ENCODE measurements around the gene FCN1. TPM values are rescaled to one million over a fixed set of nuclear protein-coding genes. Genes with fewer than 3 reads are reported as not detected.

The FCN1 gene
- total and polyA plus RNA-seq, 3 experiments from 2014 or later, result 1.6 to 2.3 TPM; not detected in 1

DNA sequence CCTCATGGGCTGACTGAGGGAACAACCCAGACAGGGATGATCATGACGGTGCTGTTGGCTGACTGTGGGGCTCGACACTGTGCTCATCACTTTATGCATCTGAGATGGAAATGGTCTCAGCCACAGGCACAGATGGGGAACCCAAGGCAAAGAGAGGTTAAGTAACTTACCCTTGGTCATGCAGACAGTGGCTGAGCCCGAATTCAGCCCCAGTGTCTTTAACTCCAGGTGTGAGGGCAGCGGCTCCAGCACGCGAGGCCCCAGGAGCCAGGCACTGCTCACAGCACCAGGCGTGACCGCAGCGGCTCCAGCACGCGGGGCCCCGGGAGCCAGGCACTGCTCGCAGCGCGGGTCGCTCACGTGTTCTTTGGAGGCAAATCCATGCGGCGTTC lies 45.3 kb upstream of the FCN1 start:
- Histone ChIP-seq H3K27ac (ENCODE audit: low read depth, low read length) (no peak overlapping the region), H3K36me3 (ENCODE audit: insufficient read depth, low read length) (no peaks in the 10 kb centered on the region), H3K9me3 (ENCODE audit: low read length) (no peaks in the 10 kb centered on the region), H3K4me1 (ENCODE audit: insufficient read depth, low read length) (no peaks in the 10 kb centered on the region), H3K4me3 (ENCODE audit: low read length) (no peak overlapping the region), H3K27me3 (ENCODE audit: insufficient read depth, low read length, poor library complexity, severe bottlenecking) (no peaks in the 10 kb centered on the region)
- Mint-ChIP-seq H3K4me1 (no peaks in the 10 kb centered on the region), H3K36me3 (no peaks in the 10 kb centered on the region), H3K9me3 (no peaks in the 10 kb centered on the region), H3K27ac (no peak overlapping the region), H3K27me3 (peaks cover 0 to 10% of the 10 kb centered on the region in 2 donors), H3K4me3 (no peak overlapping the region)
- ChIA-PET CTCF (no interaction called here), POLR2A (no interaction called here)
- no peak for DNase-seq

DNA sequence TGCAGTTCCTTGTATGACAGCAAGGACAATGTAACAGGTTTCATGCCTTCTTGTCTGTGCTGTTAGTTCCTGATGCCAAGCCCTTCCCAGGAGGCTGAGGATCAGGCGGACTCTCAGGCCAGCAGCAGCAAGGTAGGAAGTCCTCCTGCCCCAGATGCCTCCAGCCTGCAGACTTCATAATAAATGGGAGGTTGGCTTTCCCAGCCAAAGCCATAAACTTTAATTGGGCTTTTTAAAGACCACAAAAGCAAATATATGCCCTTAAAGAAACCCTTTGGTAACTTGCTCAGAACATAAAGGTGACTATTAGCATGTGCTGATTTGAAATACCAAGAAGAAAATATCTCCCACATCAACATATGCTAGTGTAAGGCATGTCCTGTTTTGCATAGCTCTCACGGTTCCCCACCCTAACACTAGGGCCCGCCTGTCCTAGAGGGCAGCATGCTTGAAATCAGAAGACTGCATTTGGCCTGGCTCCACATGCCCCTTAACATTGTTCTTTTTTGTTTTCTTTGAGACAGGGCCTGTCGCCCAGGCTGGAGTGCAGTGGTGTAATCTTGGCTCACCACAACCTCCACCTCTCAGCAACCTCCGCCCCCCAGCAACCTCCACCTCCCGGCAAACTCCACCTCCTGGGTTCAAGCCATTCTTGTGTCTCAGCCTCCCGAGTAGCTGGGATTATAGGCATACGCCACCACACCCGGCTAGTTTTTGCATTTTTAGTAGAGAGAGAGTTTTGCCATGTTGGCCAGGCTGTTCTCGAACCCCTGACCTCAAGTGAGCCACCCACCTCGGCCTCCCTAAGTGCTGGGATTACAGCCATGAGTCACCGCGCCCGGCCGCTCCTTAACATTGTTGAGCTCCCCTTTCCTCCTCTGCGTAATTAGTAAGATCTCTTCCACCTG lies 44.6 kb upstream of the FCN1 start:
- Mint-ChIP-seq H3K4me3 (no peak overlapping the region), H3K4me1 (no peaks in the 10 kb centered on the region), H3K9me3 (no peaks in the 10 kb centered on the region), H3K27ac (no peak overlapping the region), H3K27me3 (peaks cover 0 to 6% of the 10 kb centered on the region in 2 donors), H3K36me3 (no peaks in the 10 kb centered on the region)
- H3K27ac ChIP-seq (ENCODE audit: low read depth, low read length), result no peak overlapping the region
- H3K27me3 ChIP-seq (ENCODE audit: insufficient read depth, low read length, poor library complexity, severe bottlenecking), result no peaks in the 10 kb centered on the region
- POLR2A ChIA-PET, result no interaction called here
- no peaks in the 10 kb centered on the region for H3K9me3 ChIP-seq (ENCODE audit: low read length)
- no peak for DNase-seq
- H3K4me3 ChIP-seq (ENCODE audit: low read length), result no peak overlapping the region
- no peaks in the 10 kb centered on the region for H3K36me3 ChIP-seq (ENCODE audit: insufficient read depth, low read length)
- CTCF ChIA-PET, result no interaction called here
- no peaks in the 10 kb centered on the region for H3K4me1 ChIP-seq (ENCODE audit: insufficient read depth, low read length)

DNA sequence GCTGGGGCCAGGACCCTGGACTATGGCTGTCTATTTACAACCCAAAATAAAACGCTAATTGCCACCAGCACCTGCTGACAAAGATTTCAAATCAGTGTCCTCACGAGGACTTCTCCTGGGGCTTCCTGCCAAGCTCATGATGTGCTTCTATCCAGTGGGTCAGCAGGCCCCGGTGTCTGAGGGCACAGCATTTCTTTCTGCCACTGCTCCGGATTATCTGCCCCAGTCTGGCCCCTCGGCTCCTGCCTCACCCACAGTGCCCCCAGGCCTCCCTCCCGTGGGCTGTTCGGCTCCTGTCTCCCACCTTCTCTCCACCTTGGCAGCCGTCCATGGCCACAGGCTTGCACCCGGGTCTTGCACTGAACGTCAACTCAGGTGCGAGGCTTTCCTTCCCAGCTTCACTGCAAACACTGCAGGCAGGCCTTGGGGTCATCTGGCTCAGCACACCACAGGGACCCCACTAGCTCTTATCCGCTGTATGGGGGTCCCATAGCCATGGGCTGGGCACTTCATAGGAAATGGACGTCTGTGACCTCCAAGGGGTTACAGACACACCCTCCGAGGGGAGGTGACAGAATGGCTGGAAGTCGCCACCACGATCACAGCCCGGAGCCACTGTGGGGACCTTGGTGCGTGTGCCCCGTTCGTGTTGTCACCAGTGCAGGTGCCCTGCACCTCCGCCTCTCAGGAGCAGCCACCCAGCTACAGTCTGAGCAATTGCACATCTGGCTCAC lies 43.8 kb upstream of the FCN1 start:
- no peak overlapping the region for H3K4me3 Mint-ChIP-seq
- peaks cover 0 to 6% of the 10 kb centered on the region in 2 donors for H3K27me3 Mint-ChIP-seq
- Histone ChIP-seq H3K4me3 (ENCODE audit: low read length) (no peak overlapping the region), H3K27ac (ENCODE audit: low read depth, low read length) (no peak overlapping the region), H3K36me3 (ENCODE audit: insufficient read depth, low read length) (no peaks in the 10 kb centered on the region), H3K4me1 (ENCODE audit: insufficient read depth, low read length) (no peaks in the 10 kb centered on the region), H3K9me3 (ENCODE audit: low read length) (no peaks in the 10 kb centered on the region), H3K27me3 (ENCODE audit: insufficient read depth, low read length, poor library complexity, severe bottlenecking) (no peaks in the 10 kb centered on the region)
- H3K9me3 Mint-ChIP-seq, result no peaks in the 10 kb centered on the region
- no peak overlapping the region for H3K27ac Mint-ChIP-seq
- H3K36me3 Mint-ChIP-seq, result no peaks in the 10 kb centered on the region
- ChIA-PET POLR2A (no interaction called here), CTCF (no interaction called here)
- no peak for DNase-seq
- H3K4me1 Mint-ChIP-seq, result no peaks in the 10 kb centered on the region

DNA sequence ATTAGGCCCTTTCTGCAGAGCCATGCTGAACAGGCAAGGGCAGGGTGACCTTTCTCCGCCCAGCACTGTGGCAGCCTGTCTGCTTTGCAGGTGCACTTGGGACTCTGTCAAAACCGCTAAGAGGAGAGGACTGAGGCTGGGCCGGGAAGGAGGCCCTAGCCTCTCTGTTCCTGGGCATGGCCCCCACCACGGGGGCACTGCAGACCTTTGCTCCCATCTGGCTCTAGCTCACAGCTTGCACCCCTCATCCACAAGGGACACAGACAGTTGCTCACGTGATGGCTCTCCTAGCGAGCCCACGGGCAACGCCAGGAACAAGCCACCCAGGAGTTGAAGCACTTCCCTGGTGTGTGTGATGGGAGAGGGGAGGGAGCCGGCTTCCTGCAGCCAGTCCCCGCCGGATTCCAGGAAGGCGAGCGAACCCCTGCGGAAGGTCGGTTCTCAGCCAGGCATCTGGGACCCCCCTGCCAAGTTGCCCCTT lies 43.0 kb upstream of the FCN1 start:
- no peaks in the 10 kb centered on the region for H3K36me3 ChIP-seq (ENCODE audit: insufficient read depth, low read length)
- Mint-ChIP-seq H3K4me1 (no peaks in the 10 kb centered on the region), H3K9me3 (no peaks in the 10 kb centered on the region), H3K27ac (no peak overlapping the region), H3K4me3 (no peak overlapping the region), H3K27me3 (peaks cover 0 to 6% of the 10 kb centered on the region in 2 donors), H3K36me3 (no peaks in the 10 kb centered on the region)
- H3K9me3 ChIP-seq (ENCODE audit: low read length), result no peaks in the 10 kb centered on the region
- H3K27ac ChIP-seq (ENCODE audit: low read depth, low read length), result no peak overlapping the region
- DNase-seq, result no peak
- POLR2A ChIA-PET, result no interaction called here
- no peaks in the 10 kb centered on the region for H3K4me1 ChIP-seq (ENCODE audit: insufficient read depth, low read length)
- H3K4me3 ChIP-seq (ENCODE audit: low read length), result no peak overlapping the region
- CTCF ChIA-PET, result no interaction called here
- H3K27me3 ChIP-seq (ENCODE audit: insufficient read depth, low read length, poor library complexity, severe bottlenecking), result no peaks in the 10 kb centered on the region

DNA sequence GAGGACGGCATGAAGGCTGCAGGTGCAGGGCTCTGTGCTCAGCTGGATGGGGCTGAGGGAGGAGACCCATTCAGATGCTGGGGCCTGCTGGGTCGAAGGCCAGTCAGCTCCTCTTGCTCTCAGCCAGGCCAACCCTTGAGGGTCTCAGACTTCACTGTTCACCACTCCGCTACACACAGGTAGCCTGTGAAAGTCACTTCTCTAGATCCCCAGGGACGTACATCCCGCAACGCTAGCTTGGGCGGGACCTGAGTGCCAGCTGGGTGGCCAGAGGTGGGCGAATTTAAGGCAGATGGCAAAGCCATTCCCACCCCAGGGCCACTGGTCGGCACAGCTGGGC lies 42.2 kb upstream of the FCN1 start:
- Mint-ChIP-seq H3K36me3 (no peaks in the 10 kb centered on the region), H3K4me1 (no peaks in the 10 kb centered on the region)
- CTCF ChIA-PET, result no interaction called here

DNA sequence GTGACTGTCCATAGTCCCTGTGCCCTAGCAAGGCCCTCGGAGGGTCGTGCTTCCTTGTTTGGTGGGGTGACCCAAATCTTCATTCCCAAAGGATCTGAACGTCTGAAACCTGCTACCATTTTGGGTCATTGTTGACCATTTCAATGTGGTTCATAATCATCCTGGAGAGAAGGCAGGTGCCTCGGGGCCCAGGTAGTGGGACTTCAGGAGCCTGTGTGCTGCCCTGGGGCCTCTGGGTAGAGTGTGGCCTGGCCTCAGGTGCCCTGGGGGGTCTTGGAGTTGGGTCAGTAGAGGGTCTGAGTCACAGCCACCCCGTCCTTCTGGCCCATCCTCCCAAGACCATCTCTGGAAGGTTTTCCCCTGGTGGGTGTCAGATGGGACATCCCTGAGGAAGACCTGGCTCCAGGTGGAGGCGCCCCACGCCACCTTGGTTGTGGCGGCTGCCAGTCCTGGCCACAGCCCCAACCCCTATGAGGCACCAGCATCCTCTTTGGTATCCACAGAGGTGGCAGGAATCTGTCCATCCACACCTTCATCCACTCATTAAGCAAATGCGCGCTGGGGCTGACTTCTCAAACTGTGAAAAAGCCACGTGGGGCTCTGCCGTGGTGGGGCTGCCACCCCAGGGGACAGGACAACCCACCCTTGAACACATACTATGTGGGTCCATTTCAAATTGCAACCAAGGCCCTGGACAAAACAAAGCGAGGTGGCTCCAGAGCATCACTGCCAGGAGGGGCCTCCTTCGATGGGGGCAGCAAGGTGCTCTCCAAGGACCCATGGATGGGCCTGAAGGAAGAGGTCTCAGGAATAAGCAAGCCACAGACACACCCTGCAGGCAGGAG lies 41.6 kb upstream of the FCN1 start:
- no peaks in the 10 kb centered on the region for H3K9me3 ChIP-seq (ENCODE audit: low read length)
- H3K27me3 ChIP-seq (ENCODE audit: insufficient read depth, low read length, poor library complexity, severe bottlenecking), result no peaks in the 10 kb centered on the region
- POLR2A ChIA-PET, result no interaction called here
- CTCF ChIA-PET, result no interaction called here
- Mint-ChIP-seq H3K9me3 (no peaks in the 10 kb centered on the region), H3K4me3 (no peak overlapping the region), H3K4me1 (no peaks in the 10 kb centered on the region), H3K27ac (no peak overlapping the region), H3K36me3 (no peaks in the 10 kb centered on the region), H3K27me3 (peaks cover 0 to 6% of the 10 kb centered on the region in 2 donors)
- no peak for DNase-seq
- H3K4me3 ChIP-seq (ENCODE audit: low read length), result no peak overlapping the region
- H3K36me3 ChIP-seq (ENCODE audit: insufficient read depth, low read length), result no peaks in the 10 kb centered on the region
- no peaks in the 10 kb centered on the region for H3K4me1 ChIP-seq (ENCODE audit: insufficient read depth, low read length)
- H3K27ac ChIP-seq (ENCODE audit: low read depth, low read length), result no peak overlapping the region

More for the DNA sequence above, 42.2 kb upstream of the FCN1 start:
- H3K27ac ChIP-seq (ENCODE audit: low read depth, low read length), result no peak overlapping the region
- no peaks in the 10 kb centered on the region for H3K9me3 ChIP-seq (ENCODE audit: low read length)
- no peaks in the 10 kb centered on the region for H3K36me3 ChIP-seq (ENCODE audit: insufficient read depth, low read length)
- POLR2A ChIA-PET, result no interaction called here
- H3K9me3 Mint-ChIP-seq, result no peaks in the 10 kb centered on the region
- no peak for DNase-seq
- no peak overlapping the region for H3K4me3 Mint-ChIP-seq
- no peaks in the 10 kb centered on the region for H3K4me1 ChIP-seq (ENCODE audit: insufficient read depth, low read length)
- H3K27ac Mint-ChIP-seq, result no peak overlapping the region
- H3K4me3 ChIP-seq (ENCODE audit: low read length), result no peak overlapping the region
- peaks cover 0 to 6% of the 10 kb centered on the region in 2 donors for H3K27me3 Mint-ChIP-seq
- H3K27me3 ChIP-seq (ENCODE audit: insufficient read depth, low read length, poor library complexity, severe bottlenecking), result no peaks in the 10 kb centered on the region

DNA sequence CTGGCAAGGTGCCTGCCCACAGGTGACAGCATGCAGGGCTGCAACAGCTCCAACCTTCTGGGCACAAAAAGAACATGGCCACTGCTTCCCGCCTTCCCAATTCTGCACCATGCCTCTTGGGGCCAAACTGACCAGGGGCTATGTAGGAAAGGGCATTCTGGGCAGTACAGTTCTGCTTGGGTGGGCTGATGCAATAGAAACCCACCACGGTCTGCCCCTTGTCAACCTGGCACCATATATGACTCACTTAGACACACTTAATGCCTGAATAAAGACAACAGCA lies 40.2 kb upstream of the FCN1 start:
- Mint-ChIP-seq H3K4me1 (no peaks in the 10 kb centered on the region), H3K4me3 (no peak overlapping the region), H3K9me3 (no peaks in the 10 kb centered on the region), H3K27ac (no peak overlapping the region), H3K36me3 (no peaks in the 10 kb centered on the region), H3K27me3 (peaks cover 0 to 5% of the 10 kb centered on the region in 2 donors)
- Histone ChIP-seq H3K9me3 (ENCODE audit: low read length) (no peaks in the 10 kb centered on the region), H3K27me3 (ENCODE audit: insufficient read depth, low read length, poor library complexity, severe bottlenecking) (no peaks in the 10 kb centered on the region), H3K36me3 (ENCODE audit: insufficient read depth, low read length) (no peaks in the 10 kb centered on the region), H3K4me3 (ENCODE audit: low read length) (no peak overlapping the region), H3K27ac (ENCODE audit: low read depth, low read length) (no peak overlapping the region), H3K4me1 (ENCODE audit: insufficient read depth, low read length) (no peaks in the 10 kb centered on the region)
- no peak for DNase-seq
- CTCF ChIA-PET, result no interaction called here
- POLR2A ChIA-PET, result no interaction called here
